ENCODE results near the gene SLC35E3.
"Not testable (repeated sequence)": the region's sequence is repeated elsewhere in the genome, so short reads cannot be mapped to it uniquely, and the experiment has no call there.

SLC35E3 gene

DNA sequence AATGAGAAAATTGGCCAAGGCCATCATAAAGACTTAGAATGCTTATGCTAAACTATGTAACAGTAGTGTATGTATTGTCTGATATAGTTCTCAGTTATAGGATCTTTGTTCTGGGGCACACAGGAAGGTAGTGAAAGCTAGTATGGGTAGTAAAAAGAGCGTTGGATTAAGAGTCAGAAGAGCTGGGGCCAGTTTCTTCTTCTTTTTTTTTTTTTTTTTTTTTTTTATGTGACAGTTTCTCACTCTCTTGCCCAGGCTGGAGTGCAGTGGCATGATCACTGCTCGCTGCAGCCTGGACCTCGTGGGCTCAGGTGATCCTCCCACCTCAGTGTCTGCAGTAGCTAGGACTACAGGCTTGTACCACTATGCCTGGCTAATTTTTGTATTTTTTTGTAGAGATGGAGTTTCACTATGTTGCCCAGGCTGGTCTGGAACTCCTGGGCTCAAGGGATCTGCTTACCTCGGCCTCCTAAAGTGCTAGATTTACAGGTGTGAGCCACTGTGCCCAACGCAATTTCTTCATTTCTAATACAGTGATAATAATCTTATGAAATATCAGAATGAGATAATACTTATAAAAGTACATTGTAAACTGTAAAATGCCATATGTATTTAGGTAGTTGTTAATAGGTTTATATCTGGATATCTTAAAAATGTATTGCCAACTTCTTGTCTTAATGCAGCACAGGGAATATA is 69.4 kb downstream of the SLC35E3 start:
- no peak for DNase-seq
- Histone ChIP-seq H3K36me3 (peaks cover 63 to 77% (median 74%) of the 10 kb centered on the region in 3 donors), H3K4me1 (peaks cover 0 to 53% (median 23%) of the 10 kb centered on the region in 4 donors), H3K27ac (no peak overlapping the region), H3K27me3 (no peaks in the 10 kb centered on the region), H3K9me3 (no peaks in the 10 kb centered on the region), H3K4me3 (no peak overlapping the region)
- TF ChIP-seq, protein P1, sequence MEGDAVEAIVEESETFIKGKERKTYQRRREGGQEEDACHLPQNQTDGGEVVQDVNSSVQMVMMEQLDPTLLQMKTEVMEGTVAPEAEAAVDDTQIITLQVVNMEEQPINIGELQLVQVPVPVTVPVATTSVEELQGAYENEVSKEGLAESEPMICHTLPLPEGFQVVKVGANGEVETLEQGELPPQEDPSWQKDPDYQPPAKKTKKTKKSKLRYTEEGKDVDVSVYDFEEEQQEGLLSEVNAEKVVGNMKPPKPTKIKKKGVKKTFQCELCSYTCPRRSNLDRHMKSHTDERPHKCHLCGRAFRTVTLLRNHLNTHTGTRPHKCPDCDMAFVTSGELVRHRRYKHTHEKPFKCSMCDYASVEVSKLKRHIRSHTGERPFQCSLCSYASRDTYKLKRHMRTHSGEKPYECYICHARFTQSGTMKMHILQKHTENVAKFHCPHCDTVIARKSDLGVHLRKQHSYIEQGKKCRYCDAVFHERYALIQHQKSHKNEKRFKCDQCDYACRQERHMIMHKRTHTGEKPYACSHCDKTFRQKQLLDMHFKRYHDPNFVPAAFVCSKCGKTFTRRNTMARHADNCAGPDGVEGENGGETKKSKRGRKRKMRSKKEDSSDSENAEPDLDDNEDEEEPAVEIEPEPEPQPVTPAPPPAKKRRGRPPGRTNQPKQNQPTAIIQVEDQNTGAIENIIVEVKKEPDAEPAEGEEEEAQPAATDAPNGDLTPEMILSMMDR (IDR thresholded peaks at IDR 0.05): no peak
- intact Hi-C loops (cut with DNase I; ENCODE audit: low total_unique reads): loop anchor here (10.0 kb wide), 1 partner anchor 491 kb away; no protein-coding TSS in a partner anchor

DNA sequence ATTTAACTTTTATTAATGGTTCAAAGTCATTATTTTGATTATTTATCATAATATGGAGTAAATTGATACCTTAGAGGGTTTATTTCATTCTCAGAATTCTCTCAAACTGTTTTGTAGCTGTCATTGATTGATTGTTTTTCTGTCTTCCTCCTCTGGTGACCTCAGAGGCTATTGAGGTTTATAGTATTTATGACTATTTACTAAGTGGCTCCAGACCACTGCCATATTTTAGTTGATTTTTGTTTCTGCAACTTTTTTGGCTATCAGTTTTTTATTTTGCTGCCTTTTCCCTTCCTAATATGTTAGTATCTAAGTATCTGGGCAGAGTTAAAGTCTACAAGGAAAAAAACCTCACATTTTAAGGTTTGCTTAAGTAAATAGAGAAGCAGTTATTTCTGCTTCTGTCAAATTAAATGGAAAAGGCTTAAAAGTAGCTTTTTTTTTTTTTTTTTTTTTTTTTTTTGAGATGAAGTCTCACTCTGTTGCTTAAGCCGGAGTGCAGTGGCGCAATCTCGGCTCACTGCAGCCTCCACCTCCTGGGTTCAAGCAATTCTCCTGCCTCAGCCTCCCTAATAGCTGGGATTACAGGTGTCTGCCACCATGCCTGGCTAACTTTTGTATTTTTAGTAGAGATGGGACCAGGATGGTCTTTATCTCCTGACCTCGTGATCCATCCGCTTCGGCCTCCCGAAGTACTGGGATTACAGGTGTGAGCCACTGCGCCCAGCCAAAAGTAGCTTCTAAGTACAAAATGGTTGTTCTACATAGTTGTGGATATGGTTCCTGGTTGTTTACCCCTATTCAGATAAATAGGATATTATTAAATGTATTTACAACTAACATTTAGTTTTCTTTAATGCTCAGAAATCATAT is 70.2 kb downstream of the SLC35E3 start:
- Histone ChIP-seq H3K27me3 (no peaks in the 10 kb centered on the region), H3K4me1 (peaks cover 0 to 45% (median 16%) of the 10 kb centered on the region in 4 donors), H3K4me3 (no peak overlapping the region), H3K27ac (no peak overlapping the region), H3K36me3 (peaks cover 58 to 78% (median 74%) of the 10 kb centered on the region in 3 donors), H3K9me3 (no peaks in the 10 kb centered on the region)
- no peak for DNase-seq
- TF ChIP-seq, protein P1 (IDR thresholded peaks at IDR 0.05): no peak
- intact Hi-C loops (cut with DNase I; ENCODE audit: low total_unique reads): loop anchor here (10.0 kb wide), 1 partner anchor 491 kb away; no protein-coding TSS in a partner anchor

DNA sequence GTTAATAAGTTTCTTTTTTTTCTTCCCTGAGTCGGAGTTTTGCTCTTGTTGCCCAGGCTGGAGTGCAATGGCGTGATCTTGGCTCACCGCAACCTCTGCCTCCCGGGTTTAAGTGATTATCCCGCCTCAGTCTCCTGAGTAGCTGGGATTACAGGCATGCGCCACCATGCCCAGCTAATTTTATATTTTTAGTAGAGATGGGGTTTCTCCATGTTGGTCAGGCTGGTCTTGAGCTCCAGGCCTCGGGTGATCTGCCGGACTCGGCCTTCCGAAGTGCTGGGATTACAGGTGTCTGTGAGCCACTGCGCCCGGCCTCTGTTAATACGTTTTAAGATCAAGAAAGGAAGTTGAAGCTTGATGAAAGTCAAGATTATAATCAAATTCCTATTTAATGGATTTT is 73.5 kb downstream of the SLC35E3 start:
- Histone ChIP-seq H3K36me3 (peaks cover 69 to 92% (median 73%) of the 10 kb centered on the region in 3 donors), H3K4me1 (peaks cover 0 to 14% (median 6%) of the 10 kb centered on the region in 4 donors)
- H3K9me3 ChIP-seq, H3K4me3 ChIP-seq, DNase-seq, H3K27me3 ChIP-seq, H3K27ac ChIP-seq: not testable (repeated sequence)
- intact Hi-C loops (cut with DNase I; ENCODE audit: low total_unique reads): loop anchor here (10.0 kb wide), 1 partner anchor 495 kb away; no protein-coding TSS in a partner anchor

DNA sequence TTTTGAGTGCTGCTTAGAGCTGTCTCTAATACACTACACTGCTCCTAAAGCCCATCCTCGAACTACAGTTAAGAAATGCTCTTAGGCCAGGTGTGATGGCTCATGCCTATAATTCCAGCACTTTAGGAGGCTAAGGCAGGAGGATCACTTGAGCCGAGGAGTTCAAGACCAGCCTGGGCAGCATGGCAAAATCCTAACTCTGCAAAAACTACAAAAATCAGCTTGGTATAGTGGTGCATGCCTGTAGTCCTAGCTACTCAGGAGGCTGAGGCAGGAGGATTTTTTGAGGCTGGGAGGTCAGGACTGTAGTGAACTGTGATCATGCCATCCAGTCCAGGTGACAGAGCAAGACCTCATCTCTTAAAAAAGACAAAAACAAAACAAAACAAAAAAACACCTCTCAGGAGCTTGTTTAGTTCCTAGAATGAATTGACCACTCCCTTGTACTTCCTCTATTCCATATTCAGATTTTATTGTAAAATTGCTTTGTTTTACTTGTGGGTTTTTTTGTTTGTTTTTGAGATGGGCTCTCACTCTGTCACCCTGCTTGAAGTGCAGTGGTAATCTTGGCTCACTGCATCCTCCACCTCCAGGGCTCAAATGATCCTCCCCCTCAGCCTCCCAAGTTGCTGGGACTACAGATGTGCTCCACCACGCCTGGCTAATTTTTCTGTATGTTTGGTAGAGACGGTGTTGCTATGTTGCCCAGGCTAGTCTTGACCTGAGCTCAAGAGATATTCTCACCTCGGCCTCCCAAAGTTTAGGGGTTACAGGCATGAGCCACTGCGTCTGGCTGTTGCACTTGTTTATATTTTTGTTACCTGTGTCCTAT is 75.6 kb downstream of the SLC35E3 start:
- intact Hi-C loops (cut with DNase I; ENCODE audit: low total_unique reads): no loop called here
- Histone ChIP-seq H3K36me3 (peaks cover 70 to 96% (median 83%) of the 10 kb centered on the region in 3 donors), H3K4me3 (no peak overlapping the region), H3K27me3 (no peaks in the 10 kb centered on the region), H3K9me3 (no peaks in the 10 kb centered on the region), H3K27ac (no peak overlapping the region), H3K4me1 (peaks cover 0 to 7% (median 0%) of the 10 kb centered on the region in 4 donors)
- TF ChIP-seq, protein P1 (IDR thresholded peaks at IDR 0.05): no peak
- no peak for DNase-seq

DNA sequence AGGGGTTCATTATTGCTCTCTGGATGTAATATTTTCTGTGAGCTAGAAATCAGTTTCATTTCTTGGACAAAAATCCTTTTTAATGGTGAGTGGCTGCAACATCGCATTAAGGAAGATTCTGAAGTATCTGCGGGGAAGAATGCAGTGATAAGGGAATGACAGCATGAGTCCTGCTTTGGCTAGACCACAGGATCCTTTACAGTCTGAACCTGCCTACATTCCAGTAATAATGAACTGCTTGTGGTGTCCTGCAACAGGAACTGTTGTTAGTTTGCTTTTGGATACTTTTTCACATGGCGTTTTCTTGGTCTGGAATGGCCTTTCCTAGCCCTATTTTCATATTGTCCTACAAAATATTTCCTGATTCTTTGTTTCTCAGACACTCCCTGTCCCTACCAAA is 77.7 kb downstream of the SLC35E3 start:
- Histone ChIP-seq H3K9me3 (no peaks in the 10 kb centered on the region), H3K27ac (no peak overlapping the region), H3K36me3 (peaks cover 72 to 95% (median 77%) of the 10 kb centered on the region in 3 donors), H3K4me3 (no peak overlapping the region), H3K4me1 (peaks cover 0 to 7% (median 0%) of the 10 kb centered on the region in 4 donors), H3K27me3 (no peaks in the 10 kb centered on the region)
- TF ChIP-seq, protein P1 (IDR thresholded peaks at IDR 0.05): no peak
- intact Hi-C loops (cut with DNase I; ENCODE audit: low total_unique reads): no loop called here
- DNase-seq: no peak

Measured in tibial artery (tissue), 4 donors.